HG02798 (cell line): ENCODE results near the gene SPACDR.

Source experiments
- ATAC-seq: cut with Tn5 transposase; IDR thresholded peaks from one replicate; pipeline ENCODE4 v1.9.1; 2021; ENCODE audit warnings: mild to moderate bottlenecking; ENCODE audit not compliant: unreplicated experiment, poor library complexity

SPACDR gene

DNA sequence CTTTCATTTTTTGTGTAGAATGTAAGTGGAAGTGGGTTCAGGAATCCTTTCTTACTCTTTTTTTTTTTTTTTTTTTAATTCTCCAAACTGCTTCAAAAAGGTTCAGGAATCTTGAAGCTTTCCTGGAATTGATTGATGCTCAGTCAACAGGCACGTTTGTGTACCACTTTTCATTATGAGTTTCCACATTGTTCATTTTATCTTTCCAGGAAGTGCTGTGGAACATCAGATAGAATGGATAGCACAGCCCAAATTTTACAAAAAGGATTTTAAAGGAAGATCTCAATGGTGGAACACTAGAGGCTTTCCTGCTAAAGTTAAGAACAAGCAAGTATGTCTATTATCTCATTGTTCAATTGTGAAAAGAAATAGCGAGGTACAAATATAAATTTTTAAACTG is 25.9 kb downstream of the SPACDR start:
- no peak for ATAC-seq

- ATAC-seq: no peak
These were observed 26.6 kb downstream of the SPACDR start for GRCh38 chr7:100437150-100438100.

GRCh38 chr7:100435401-100436304 is 28.4 kb downstream of the SPACDR start:
- peak; percentile 28 for ATAC-seq

GRCh38 chr7:100434297-100435144 is 29.5 kb downstream of the SPACDR start:
- ATAC-seq: no peak

DNA sequence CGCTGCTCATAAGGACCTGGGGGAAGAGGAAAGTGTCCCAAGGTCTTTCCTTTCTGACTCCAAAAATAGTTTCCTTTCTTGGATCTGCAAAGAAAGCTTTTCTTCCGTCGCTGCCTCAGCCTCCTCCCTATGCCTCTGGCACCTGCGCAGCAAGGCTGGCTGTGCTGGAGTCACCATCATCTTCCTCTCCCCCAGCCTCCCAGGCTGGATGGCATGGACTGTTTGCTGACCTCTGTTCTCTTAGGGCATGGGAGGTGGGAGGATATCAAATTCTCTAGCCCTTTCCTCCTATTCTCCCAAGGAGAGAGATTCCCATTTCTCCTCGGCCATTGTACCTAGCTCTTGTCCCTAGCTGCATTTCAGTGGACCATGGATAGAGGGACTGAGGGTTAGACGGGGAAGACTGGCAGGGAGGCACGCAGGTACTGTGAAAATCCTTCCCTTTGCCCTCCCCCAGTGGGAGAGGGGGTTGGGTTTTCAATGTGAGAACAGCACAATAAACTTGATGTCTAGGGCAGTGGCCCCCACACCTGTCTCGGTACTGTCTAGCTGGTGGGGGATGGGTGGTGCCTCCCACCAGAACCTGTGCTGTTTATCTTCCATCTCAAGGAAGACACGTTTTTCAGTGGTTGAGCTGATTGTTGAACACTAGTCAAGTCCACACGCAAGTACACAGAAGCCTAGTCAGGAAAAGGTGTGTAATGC is 30.3 kb downstream of the SPACDR start:
- ATAC-seq: no peak

- no peak for ATAC-seq
These were observed 30.8 kb downstream of the SPACDR start for GRCh38 chr7:100433276-100433591.

DNA sequence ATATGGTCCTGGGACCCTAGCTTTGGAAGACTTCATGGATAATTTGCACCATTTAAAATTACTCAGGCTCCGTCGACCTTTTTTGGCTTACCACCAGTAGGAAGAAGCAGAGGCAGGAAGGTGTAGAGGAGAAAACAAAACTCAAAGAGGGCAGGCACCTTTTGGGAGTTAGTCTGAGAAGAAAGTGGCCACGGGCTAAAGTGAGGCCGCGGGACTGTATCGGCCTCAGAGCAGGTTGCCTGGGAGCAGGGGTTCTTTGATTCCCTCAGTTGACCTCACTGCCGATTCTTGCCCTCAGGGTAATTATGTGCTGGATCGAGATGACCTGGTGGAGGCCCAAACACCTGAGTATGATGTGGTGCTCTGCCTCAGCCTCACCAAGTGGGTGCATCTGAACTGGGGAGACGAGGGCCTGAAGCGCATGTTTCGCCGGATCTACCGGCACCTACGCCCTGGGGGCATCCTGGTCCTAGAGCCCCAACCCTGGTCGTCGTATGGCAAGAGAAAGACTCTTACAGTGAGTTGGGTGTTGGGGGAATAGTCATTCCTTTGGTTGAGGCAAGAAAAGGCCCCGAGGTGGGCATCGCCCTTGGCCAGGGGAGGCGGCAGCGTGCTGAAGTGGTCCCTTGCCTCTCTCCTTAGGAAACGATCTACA is 31.3 kb downstream of the SPACDR start:
- no peak for ATAC-seq

- no peak for ATAC-seq
These were observed 32.0 kb downstream of the SPACDR start for GRCh38 chr7:100432053-100432452.

GRCh38 chr7:100431286-100431735 is 32.7 kb downstream of the SPACDR start:
- ATAC-seq: no peak

- no peak for ATAC-seq
These were observed 33.4 kb downstream of the SPACDR start for GRCh38 chr7:100430493-100431285.

GRCh38 chr7:100429637-100430492 is 34.2 kb downstream of the SPACDR start, which contains the start of gene MEPCE:
MEPCE (plus strand) TSS chr7:100429831; CDS start chr7:100430019, 188 bp downstream.
- ATAC-seq: peak; percentile 48

DNA sequence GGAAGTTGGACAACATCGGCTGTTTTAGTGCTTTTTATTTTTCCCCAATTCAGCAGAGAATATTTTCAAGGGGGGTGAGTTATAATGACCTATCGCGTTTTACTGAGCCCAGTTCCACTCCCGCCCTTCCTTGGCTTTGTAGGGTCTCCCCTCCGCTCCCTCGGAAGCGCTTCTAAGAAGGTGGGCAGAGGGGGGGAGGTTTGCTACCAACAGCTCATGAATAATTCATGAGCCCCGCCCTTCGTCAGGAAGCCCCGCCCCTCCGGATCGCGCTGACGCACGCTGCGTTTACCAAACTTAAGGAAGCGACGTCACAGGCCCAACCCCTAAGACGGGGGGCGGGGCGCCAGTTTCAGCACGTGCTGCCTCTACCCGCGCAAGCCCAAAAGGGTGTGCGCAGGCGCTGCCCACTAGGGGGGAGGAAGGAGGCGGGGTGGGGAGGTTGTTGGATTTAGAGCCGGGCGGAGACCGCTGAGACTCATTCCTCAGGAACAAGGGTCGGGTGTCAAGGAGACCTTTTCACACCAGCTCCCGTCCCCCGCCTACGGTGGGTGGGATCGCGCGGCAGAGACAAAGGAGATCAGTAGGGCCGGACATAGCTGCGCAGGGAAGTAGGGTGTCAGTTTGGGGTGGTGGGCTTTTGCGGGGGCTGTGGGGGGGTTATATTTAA is 35.0 kb downstream of the SPACDR start:
- ATAC-seq: peak; percentile 60

DNA sequence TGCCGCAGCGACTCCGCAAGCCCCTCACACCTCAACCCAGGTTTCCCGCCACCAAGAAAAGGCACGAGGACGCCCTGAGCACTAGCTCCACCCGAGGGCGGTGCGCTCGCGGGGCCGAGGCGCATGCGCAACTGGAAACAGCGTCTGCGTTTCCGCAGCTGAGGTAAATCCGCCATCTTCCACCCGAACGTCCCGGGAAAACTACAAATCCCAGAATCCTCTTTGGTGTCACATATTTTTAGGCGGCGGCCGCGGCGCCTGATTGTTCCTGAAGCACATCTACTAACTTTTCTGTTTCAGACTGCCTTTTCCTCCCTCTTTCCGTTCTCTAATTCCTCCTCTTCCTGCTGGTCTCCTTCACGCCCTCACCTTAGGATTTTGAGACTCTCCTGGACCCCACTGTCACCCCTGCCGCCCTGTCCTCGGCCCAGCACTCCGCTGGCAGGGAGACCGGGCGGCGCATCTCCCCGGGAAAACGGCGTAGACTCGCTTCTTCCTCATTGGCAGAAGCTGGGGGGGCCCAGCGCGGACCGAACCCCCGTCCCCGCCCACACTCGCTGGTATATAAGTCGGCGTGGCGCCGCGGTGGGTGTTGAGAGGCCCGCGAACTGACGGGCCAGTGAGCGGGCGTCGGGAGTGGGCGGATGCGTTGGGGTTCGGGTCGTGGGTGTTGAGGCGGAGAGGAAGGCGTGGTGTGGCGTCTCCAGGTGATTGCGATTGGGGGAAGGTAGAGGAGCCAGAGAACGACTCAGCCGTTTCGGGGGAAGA is 35.7 kb downstream of the SPACDR start, which contains the start of gene ZCWPW1:
ZCWPW1 (minus strand) TSS at position 505 of the 768 bp plus-strand sequence. CDS start 8,054 bp downstream, outside the sequence.
- peak; percentile 51 for ATAC-seq

DNA sequence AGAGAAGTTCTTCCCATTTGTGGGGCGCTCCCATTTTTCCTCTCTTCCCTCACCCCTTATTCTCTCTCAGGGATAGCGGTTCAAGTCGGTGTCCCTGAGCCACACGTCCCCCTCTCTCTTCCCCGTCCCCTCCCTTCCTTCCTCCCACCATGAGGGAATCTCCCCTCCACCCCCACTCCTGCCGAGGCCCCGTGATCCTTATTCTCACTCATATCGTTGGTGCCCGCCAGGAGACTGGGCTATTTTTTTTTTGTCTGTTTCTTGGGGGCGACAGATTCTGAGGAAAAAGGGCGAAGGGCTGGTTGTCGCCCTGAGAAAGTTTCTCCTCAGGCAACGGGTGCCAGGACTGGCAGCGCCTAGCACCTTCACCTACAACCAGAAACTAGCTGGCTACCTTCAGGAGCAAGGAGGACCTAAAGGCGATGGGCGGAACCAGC is 36.3 kb downstream of the SPACDR start:
- no peak for ATAC-seq

DNA sequence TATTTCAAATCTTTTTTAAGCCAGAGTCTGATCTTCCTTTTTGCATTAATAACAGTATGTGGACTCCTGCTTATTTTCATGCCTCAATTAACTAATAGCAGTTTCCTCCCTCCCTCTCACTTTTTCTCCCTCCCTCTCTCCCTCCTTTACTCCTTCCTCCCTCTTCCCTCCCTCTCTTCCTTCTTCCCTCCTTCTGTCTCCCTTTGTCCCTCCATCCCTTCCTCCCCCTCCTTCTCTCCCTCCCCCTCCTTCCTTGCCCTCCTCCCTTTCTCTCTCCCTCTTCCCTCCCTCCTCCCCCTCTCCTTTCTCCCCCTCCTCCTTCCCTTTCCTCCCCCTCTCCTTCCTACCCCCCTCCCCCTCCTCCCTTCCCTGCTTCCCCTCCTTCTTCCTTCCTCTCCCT is 37.5 kb downstream of the SPACDR start:
- no peak for ATAC-seq

DNA sequence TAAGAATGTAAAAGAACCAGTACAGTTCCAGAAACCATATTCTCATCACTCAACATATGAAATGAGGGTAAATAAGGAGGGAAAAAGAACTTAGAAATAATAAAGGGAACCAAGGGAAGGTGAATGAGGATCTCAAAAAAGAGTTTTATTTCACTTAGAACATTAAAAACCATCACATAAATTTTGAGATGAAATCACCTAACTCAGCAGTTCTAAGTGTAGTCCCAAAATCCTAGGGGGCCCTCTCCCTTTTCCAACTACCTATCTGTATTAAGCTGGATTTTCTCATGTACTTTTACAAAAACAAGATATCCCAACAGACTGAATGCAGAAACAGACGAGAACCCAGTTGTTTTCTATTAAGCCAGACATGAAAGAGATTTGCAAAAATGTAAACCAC is 38.7 kb downstream of the SPACDR start:
- no peak for ATAC-seq
